ENCODE measurements around the gene FOXP1.
A peak's percentile ranks its signal among the peaks of the same experiment; 100 is the strongest.

Gene FOXP1

DNA sequence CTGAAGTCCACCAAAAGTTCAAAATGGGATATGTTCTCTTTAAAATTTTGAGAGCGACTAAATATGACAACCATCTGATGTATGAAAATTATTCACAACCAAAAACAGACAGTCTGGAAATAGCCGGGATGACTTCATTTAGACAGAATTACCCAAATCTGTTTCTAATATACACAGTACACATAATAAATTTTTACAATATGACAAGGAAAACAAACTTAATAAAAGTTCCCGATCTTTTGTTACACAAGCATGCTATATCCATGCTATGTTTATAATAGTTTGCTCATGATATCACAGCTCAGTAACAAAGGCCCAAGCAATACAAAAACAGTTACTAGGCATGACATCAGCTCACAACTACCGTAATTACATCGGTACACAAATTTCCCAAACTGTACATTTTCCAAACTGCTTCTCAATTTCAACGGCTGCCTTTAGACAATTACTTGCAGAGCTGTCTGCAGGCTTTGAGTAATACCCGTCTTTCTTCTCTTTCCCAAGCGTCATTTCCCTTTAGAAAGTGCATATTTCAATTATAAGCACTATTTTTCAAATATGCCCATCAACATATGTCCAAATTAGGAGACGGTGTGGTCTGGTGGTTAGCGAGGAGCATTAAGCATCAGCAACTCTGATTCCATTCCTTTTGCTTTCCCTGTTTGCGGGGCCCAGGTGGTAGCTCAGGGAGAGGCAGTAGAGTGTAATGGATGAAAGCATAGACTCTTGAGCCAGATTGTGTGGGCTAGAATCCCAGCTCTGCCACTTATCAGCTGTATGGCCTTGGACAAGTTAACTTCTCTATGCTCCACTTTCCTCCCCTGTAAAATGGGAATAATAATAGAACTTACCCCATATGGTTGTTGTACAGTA is 481.2 kb downstream of the FOXP1 start:
- no peak for DNase-seq (ENCODE audit: low spot score)

DNA sequence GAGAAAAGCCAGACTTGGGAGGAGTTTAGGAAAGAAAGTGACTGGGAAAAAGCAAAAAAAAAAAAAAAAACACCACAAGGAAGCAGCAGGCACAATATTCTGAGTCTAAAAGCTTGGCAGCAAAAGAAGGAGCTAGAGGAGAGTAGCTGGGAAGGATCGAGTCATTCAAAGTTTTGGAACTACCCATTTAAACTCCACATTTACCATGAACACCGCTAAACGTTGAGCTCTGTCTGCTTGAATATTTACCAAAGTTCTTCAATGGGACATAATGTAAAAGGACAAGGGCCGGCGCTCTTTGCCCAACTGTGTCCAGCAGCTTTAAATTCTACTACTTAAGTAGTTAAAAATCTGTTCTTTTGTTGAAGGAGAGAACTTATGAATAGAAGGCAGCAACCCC is 481.9 kb downstream of the FOXP1 start:
- no peak for DNase-seq (ENCODE audit: low spot score)

DNA sequence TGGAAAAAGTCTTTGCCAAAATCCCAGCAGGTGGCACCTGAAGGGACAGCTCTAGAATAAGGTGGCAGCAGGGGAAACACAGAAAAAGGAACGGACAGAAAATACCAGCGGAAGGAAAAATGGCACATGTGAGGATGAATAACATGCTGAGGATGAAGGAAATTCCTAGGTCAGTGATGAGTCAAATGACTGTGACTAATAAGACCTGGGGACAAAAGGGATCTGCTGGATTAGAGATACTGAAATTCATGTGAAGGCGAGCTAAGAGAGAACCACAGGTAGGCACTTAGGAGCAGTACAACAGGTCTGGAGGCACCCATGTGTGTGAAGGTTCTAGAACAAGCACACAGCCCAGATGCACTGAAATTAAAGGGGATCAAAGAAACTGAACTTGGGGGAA is 482.5 kb downstream of the FOXP1 start:
- no peak for DNase-seq (ENCODE audit: low spot score)

DNA sequence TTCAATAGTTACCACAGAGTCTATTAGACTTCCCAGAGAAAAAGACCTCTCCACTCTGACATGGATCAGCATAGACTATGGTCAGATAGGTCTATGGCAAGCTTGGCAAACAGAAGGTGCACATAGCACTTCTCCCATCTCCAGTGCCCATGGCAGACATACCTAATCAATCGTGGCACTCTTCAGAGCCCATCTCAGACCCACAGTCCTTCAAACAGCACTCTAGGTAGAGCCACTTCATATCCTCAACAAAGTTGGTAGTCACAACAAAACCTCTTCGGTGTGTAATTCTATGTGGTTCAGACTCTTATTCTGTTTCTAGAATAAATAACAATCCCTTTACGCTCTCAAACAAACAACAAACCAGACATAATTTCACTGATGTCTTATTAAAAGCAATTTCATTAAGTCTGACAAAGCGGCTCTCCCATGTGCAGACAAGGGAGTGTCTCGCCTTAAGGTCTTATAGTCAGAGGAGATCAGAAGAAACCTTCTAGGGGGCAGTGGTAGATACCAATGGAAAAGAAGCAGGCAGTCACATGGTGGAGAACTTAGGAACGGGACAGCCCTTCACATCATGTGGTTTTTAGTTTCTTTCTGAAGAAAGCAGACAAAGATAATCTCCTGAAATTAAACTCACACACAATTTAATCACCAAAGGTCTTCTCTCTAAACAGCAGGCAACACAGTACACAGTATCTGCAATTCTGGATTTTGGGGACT is 483.4 kb downstream of the FOXP1 start:
- DNase-seq (ENCODE audit: low spot score) = no peak

DNA sequence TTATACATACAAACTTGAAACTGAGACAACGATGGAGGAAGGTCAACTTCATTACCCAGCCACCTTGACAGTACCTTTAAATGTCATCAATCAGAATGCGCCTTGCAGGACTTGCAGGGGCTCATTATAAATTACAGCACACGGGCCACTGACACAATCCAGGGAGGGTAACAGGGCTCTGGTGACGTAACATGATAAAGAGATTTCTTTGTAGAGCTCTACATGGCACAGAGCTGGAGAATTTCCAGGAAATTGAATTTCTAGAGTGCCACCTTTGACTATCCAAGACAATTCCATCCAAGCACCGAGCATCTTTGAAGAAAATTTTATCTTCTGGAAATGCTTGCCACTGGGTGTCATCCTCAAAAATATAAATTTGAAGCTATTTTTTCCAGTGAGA is 486.0 kb downstream of the FOXP1 start:
- no peak for DNase-seq (ENCODE audit: low spot score)

DNA sequence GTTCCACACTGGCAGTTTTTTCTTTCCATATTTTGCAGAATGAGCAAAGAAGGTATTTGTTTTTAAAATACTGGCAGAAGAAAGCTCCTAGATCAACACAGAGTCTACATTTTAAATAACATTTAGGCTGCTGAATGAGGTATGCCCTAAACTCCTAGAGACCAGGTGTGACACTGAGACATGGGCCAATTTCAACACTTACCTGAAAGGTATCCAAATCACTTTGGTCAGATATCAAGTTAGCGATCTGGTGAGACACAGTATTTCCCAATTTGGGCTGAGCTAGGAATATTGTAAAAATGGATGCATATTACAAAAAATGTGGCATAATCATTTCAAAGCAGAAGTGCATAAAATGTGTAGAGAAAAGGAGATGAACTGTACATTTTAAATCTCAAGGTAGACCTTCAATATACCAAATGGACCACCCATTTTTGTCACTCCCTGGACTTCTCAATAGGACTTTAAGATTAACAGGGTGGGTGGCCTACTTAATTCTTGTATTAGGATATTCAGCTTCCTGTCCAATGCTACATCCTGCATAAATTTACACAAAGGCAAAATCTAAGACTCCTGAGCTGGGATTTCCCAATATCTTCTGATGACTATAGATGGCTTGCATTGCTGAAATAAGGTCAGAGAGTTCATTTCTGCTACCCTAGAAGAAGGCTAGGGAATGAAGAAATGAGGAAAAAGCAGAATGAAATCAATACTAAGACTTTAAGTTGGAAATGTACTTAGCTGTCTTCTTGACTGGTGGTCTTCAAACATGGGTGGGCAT is 487.8 kb downstream of the FOXP1 start:
- no peak for DNase-seq (ENCODE audit: low spot score)

DNA sequence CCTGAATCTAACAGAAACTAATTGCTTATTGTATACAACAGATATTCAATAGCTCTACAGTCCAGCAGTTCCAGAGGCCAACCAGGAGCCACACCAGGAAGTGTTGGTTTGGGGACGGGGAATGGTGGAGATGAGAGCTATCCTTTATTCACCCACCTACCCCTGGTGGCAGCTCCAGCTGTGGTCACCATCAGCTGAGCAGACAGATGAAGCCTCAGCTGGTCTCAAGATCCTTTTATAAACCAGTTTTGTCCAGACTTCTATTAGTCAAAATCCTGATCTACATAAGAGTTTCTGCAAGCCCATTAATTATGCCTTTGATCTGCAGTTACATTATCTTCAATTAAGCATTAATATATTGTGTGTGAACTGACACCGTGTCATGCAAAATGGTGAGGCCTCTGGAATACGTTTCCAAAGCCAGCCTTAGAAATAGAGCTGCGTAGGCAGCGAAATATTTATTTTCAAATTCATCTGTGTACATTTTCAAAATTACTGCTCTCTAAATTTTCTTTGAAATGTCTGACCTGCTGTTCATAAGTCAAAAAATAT is 488.8 kb downstream of the FOXP1 start:
- DNase-seq (ENCODE audit: low spot score) = no peak

DNA sequence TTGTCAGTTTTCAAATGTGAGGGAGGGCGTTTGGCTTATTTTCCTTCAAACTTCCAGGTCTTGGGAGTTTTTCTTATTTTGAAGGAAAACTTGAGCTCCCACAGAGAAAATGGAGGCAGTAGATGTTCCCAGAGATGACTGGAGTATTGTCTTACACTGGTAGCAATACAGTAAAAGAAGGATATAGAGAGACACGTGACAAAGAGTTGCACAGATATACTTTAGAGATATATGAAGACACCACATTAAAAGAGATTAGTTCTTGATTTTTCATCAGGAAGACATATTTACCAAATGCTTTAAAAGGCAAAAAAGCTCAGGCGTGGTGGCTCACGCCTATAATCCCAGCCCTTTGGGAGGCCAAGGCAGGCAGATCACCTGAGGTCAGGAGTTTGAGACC is 490.9 kb downstream of the FOXP1 start:
- DNase-seq (ENCODE audit: low spot score) = no peak

DNA sequence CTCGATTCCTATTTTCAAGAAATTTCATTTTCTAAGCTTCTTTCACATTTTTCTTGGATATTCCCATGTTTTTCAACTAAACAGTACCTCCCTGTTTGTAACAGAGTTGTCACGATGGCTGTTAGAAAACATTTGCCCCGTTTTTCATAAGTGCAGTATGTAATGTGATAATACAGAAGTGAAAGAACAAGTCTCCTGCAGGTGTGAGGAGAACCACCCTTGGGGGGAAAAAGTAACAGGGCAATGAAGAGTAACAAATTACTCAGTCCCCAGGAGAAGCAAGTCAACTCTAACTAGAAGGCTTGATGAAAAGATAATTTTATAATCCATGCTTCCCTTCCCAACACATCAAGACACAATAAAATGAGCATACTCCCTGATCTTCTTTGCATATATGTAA is 493.3 kb downstream of the FOXP1 start:
- DNase-seq (ENCODE audit: low spot score) = no peak

DNA sequence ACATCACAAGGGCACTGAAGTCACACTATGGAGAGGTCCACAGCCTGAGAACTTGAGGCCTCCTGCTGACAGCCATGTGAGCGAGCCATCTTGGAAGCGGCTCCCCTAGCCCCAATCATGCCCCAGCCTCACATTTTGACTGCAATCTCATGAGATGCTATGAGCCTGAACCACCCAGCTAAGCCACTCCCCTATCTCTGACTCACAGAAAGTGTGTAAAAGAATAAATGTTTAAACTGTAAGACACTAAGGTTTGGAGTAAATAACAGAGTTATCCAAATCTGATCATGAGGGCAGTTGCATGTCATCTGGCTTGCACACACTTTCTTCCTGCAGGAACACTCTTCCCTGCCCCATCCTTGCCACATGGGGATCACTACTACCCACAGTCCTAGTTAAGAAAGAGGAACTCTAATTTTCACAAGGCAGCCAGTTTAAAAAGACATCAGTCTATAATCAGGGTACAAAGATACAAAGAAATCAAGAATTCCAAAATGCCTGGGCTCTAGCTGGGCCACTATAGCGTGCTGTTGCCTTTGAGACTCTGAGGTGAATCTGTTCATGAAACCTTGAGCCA is 494.2 kb downstream of the FOXP1 start:
- DNase-seq (ENCODE audit: low spot score) = no peak

DNA sequence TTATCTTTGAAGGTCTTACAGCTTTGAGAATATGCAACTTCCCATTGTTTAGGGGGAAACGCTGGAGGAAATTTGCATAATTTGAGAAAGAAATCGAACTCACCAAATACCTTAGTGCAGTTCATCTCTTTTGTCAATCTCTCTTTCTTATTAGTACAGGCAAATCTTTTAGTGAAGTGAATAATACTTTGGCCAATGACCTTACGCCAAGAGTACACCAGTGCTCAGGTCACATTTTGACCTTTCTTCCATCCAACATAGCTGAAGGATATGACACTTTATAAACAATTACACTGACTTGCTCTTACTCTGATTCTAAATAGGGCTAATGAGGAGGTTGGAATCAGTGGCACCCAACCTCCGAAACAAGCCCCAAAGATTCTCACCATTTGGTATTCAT is 494.8 kb downstream of the FOXP1 start:
- no peak for DNase-seq (ENCODE audit: low spot score)

DNA sequence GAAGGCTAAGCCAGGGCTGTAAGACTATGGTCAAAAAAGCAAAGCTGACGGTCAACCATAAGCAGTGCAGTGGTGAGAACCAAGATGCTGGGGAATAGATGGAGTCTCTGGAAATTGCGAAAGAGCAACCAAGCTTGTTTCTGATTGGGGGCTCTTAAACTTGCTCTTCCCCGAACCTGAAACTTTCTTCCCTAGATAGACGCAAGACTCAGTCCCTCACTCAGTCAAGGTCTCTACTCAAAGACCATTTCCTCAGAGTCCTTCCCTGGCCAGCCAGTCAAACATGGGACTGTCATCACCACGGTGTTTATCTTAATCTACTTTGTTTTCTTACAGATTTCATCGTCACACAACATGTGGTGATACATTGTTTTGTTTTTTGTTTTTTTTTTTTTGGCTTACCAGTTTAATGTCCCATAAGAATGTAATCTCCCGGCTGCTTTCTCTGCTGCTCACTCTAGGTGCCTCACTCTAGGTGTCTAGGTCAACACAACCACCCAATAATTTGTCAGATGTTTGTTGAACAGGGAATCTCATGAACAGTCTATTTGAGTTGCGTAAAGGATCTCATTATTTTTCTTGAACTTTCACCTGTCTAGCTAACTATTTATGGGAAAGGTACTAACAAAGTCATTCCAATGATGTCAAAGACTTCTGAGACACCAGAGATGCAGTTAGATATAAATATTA is 495.4 kb downstream of the FOXP1 start:
- DNase-seq (ENCODE audit: low spot score) = no peak

DNA sequence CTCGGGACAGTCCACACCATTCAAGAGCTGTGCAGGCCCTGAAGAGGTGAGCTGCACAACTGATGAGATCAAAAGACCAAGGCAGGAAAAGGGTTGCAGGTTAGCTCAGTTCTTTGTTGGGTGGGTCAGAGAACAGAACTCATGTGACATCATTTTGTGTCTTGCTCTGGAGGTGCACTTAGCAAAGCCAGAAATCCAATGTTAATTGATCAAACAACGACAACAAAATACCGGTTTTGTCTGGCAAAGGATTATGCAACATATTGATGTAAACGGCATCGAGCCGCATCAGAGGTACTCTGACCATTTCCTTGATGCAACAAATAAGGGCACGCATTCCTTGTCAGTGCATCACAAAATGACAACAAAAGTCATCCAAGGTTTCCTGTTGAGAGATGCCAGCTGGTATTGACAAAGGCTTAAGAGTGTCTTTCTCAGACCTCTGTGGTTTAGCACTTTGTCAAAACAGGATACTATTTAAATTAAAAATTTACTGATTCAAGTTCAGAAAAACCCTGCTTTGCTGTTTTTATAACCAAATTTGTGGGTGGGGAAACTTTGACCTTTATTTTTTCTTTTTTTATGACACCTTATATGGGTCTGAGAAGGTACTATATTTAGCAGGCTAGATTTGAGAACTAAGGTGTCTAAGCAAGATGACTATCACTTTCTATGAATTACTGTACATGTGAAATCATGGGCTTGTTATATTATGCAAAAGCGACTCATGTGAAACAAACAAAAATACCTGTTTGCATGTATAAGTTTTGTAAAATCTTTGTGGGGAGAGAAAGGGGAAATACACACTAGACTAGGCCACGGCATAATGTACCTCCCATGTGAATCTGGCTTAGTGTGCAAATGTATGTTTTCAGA is 496.1 kb downstream of the FOXP1 start:
- peak; percentile 73 for DNase-seq (ENCODE audit: low spot score)

DNA sequence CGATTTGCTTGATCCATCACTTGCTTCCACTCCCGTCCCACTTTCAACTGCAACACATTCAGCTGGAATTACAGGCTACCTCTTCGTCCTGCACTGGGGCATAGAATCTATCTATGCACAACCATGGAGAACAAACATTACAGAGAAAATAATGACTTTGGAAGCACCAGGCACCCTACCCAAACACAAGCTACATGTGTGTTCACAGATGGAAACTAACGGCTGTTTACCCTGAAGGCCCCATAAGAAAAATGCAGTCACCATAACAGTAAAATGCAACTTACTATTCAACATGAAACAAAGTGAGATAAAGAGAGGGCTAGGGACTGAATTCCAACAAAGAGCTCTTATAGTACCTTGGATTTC is 496.8 kb downstream of the FOXP1 start:
- DNase-seq (ENCODE audit: low spot score) = no peak

DNA sequence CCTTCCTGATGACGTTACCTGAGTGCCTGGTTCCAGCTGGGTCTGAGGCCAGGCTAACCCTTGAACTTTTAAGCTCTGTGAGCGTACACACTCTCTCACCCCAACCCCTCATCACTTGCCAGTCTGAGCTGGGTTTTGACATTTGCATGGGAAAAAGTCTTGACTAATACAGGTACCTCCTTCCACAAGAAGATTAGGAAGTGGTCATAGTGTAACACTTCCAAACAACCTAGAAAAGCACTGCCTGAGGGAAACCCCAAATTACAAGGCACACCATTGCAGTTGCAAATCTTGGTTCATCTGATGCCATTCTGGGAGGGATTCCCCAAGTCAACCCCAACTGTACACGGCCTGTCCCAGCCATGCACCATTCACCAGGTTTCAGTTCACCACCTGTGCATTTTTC is 499.8 kb downstream of the FOXP1 start:
- DNase-seq (ENCODE audit: low spot score) = no peak

DNA sequence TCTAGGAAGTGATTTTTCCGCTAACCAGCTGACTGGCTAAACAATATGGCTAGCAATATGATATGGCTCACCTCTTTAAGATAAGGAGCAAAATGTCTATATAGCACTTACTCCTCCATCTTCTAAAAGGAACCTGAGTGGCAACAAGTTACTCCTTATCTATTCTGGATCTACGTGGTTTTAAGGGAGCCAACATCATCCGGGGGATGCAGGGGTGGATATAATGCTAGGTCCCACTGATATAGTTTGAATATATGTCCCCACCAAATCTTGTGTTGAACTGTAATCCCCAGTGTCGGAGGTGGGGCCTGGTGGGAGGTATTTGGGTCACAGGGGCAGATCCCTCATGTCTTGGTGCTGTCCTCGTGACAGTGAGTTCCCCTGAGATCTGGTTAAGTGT is 500.7 kb downstream of the FOXP1 start:
- no peak for DNase-seq (ENCODE audit: low spot score)

DNA sequence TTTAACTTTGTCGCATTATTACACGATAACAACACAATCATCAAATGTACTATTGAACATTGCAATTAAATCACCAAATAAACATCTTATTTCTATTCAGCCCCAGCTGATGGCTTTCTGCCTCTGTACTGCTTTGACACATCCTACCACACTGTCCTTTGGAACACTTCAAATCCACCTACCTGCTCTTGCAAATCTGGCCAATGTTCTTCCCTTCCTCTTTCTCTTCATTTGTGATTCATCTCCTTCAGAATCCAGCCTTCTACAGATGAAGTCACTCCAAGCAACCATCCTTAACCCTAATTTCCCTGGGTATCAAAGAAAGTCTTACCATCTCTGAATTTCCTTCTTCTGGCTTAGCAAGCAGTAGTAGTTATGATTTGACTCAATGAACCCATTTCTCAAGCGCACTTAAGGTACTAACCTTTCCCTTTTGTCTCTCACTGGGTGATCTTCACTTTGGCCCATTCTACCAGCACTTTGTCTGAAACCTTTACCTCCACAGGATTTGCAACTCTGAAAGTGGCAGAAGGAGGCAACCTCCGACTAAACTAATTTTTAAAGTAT is 502.9 kb downstream of the FOXP1 start:
- no peak for DNase-seq (ENCODE audit: low spot score)

DNA sequence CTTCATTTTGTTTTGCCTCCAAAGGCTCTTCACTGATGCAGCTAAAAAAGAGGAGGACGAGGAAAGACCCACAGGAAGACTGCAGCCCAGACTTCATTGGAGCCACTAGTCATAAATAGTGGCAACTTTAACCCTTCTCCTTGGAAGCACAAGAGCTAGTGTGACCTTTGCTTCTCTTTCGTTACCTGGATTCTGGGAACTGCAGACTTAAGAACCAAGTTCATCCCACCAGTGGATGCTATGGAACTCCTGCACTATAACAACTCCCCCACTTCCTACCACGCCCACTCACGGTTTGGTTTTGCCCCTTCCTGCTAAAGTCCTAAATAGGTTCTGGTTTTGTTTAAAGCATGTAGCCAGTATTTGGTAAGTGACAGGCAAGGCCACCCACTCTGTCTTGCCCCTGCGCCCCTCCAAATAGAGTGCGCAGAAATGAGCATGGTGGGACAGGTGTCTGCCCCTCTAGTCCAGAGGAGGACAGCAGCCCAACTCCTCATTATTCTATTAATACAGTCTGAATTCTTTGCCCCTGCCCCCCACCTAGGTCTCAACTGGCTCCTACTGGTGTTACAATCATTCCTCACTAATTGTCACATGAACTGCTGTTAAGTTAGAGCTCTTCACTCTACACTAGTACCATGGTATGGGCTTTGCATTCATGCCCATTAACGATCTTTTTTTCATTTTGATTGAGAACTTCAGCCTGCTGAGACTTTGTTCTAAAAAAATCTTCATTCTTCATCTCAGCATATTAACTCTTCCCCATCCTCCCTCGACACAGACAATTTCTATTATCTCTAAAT is 504.6 kb downstream of the FOXP1 start:
- DNase-seq (ENCODE audit: low spot score) = no peak

DNA sequence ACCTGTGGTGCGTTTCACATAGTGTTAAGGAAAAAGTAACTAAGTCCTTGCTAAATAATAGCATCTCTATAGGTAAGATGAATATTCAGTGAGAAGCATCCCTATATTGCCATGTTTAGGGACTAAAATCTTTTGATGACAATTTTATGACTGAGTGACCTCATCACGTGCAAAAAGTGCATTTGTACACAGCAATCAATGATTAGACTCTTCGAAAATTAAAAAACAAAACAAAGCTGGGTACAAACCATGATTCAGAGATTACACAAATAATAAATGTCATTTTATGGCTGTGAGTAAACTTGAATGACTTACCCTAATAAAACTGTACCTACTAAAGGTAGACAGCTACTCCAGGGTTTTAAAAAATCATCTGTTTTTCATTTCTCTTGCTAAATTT is 505.3 kb downstream of the FOXP1 start:
- DNase-seq (ENCODE audit: low spot score) = no peak

Data from CD4-positive, alpha-beta T cell treated with Interleukin-15 for 4 hours (primary cell).